HuH-7 (cell line): ENCODE data around the gene SMC4.
"Not testable (repeated sequence)": the region's sequence is repeated elsewhere in the genome, so short reads cannot be mapped to it uniquely, and the experiment has no call there.

Source experiments
- DNase-seq: peaks from one replicate; pipeline ENCODE4 v3.0.0; 2011; ENCODE audit warnings: low spot score

Gene SMC4

GRCh38 chr3:160399125-160400029, at the start of gene SMC4, which contains the start of gene IFT80:
Gene SMC4 (plus strand): TSS chr3:160399650. CDS start chr3:160400827, 1,177 bp downstream.
Gene IFT80 (minus strand): TSS chr3:160399225. CDS start chr3:160384600, 14,625 bp downstream.
- DNase-seq = peak; percentile 66

GRCh38 chr3:160355826-160356225, 43.6 kb upstream of the SMC4 start:
- no peak for DNase-seq

- not testable (repeated sequence) for DNase-seq
These were observed 36.6 kb upstream of the SMC4 start for GRCh38 chr3:160362896-160363295.

GRCh38 chr3:160365869-160366522, 33.5 kb upstream of the SMC4 start:
- no peak for DNase-seq

- DNase-seq = no peak
These were observed 30.6 kb upstream of the SMC4 start for GRCh38 chr3:160368804-160369203.

DNA sequence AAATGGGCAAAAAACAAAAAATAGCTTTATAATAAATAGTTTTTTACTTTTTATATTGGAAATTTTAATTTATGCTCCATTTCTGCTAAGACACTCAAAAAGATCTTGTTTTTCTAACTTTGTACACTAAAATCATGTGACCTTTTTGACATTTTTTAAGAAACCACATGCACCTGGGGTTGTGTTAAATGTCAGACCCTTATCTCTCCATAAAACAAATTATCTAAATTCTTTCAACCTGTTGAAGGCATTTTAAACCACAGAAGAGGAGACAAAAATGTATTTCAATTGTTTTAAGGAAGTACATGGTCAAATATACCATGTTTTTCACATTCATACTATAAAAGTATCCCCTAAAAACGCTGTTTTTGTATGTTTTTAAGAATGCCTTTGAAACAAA, 29.7 kb upstream of the SMC4 start:
- no peak for DNase-seq

DNA sequence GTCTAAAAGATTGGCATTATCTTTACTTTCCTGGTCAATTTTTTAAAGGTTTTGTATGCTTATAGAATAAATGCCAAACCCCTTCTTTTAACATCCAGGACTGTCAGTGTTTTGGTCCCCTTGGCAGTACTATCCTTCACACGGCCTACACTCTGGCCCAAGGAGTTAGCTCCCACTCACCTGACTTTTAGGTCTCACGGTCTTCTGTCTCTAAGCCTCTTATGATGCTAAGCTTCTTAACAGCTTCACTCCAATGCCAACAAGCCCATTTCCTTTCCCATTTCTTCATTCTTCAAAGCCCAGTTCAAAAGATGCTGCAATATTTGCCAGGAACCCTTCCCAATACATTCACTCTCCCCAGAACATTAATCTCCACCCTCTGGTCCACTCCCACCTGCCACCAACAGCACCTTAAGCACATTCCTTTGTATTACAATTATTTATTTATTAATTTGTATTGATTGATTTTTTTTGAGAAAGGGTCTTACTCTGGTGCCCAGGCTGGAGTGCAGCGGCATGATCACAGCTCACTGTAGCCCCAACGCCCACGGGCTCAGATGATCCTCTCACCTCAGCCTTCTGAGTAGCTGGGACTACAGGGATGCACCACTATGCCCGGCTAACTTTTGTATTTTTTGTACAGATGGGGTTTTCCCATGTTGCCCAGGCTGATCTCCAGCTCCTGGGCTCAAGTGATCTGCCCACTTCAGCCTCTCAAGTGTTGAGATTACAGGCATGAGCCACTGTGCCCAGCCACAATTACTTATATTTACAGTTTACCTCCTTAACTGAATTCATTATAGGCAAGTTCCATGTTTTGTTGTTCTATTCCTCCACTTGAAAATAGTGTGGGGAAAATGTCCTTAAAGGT, 28.2 kb upstream of the SMC4 start:
- no peak for DNase-seq

- DNase-seq = no peak
These were observed 26.7 kb upstream of the SMC4 start for GRCh38 chr3:160372780-160373179.

DNA sequence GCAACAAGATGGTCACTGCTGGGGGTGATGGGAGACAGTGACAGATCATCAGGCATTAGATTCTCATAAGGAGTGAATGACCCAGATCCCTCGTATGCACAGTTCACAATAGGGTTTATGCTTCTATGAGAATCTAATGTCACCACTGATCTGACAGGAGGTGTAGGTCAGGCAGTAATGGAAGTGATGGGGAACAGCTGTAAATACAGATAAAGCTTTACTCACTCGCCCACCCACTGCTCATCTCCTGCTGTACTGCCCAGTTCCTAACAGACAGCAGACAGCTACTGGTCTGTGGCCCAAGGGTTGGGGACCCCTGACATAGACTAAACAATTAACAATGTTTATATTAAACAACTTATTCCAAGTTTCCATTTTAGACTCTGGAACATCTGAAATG, 25.8 kb upstream of the SMC4 start:
- DNase-seq = no peak

DNA sequence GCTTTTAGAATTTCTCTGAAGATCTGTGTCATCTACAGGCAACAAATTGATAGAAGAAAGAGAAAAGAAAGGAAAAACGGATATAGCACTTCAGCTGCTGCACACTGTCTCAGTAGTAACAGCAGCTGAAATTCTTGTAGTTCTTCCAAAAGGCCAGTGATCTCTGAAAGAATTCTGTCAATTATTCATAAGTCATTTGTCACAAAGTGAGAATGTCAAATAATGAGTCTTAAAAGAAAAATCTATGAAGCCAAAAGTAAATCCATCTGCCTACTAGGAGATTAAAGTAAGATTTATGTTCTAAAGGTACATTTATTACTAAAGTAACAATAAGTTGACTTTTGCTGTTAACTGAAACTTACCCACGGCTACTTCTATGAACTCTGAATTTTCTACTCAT, 25.0 kb upstream of the SMC4 start:
- DNase-seq = no peak

- DNase-seq = no peak
These were observed 24.5 kb upstream of the SMC4 start for GRCh38 chr3:160374925-160375324.

DNA sequence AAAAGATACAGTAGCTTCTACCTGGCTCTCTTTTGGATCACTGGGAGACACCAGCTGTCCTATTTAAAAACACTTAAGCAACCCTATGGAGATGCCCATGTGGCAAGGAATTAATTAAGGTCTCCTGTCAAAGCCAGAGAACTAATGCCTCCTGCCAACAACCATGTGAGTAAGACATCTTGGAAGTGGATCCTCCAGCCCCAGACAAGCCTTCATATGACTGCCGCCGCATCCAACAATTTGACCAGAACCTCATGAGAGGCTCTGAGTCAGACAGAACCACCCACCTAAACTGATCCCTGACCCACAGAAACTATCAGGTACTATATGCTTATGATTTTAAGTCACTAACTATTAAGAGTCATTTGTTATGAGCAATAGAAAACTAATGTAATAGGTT, 22.8 kb upstream of the SMC4 start:
- no peak for DNase-seq

DNA sequence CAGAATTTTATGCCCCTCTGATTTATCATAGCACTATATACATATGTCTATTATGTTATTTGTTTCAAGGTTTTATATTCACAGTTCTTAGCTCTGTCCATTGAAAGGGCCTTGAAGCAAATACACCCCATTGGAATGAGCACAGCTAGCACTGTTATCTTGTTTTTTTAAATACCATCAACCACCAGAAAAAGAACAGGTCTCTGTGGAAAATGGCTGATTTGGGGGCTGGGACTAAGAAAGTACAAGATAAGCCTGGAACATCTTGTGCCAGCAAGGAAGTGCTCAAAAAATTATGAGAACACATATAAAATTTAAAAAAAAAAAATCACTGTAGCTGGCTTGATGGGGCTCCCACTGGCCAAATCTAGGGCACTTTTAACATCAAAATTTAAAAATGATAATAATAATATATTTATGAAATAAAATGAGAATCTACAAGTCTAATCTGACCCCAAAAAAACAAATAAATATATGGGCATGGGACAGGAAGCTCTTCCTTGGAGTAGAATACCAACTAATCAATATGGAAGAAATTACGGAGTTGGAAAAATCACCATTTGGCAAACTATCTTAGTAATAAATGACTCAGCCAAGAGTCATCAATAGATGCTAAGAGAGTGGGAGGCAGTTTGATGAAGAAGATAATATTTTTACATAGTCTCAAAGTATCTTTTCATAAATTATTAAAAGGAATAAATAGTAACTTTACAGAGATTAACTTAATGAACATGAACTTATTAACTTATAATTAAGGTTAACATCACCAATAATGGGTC, 20.9 kb upstream of the SMC4 start:
- no peak for DNase-seq

DNA sequence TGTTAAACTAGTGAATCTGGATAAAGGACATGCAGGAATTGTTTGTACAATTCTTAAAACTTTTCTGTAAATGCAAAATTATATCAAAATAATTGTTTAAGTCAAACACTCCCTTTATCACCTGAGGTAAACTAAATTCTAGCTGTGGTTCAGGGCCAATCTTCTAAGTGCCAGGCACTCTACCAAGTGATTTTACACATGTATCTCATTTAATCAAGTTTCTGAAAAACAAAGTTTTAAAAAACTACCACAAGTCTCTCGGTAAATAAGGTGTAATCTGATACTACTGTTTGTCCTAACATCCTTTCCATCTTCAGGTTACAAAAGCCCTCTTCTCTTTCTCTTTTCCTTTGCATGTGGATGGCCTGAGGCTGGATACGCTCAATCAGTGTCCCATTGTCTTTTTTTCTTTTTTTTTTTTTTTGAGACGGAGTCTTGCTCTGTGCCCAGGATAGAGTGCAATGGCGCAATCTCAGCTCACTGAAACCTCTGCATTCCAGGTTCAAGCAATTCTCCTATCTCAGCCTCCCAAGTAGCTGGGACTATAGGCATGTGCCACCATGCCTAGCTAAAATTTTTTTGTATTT, 19.7 kb upstream of the SMC4 start:
- no peak for DNase-seq

- no peak for DNase-seq
These were observed 18.0 kb upstream of the SMC4 start for GRCh38 chr3:160381470-160381869.

- no peak for DNase-seq
These were observed 14.7 kb upstream of the SMC4 start for GRCh38 chr3:160384639-160385318.

- no peak for DNase-seq
These were observed 8.8 kb upstream of the SMC4 start for GRCh38 chr3:160390565-160391138.

- DNase-seq = no peak
These were observed 6.7 kb upstream of the SMC4 start for GRCh38 chr3:160392798-160393197.

DNA sequence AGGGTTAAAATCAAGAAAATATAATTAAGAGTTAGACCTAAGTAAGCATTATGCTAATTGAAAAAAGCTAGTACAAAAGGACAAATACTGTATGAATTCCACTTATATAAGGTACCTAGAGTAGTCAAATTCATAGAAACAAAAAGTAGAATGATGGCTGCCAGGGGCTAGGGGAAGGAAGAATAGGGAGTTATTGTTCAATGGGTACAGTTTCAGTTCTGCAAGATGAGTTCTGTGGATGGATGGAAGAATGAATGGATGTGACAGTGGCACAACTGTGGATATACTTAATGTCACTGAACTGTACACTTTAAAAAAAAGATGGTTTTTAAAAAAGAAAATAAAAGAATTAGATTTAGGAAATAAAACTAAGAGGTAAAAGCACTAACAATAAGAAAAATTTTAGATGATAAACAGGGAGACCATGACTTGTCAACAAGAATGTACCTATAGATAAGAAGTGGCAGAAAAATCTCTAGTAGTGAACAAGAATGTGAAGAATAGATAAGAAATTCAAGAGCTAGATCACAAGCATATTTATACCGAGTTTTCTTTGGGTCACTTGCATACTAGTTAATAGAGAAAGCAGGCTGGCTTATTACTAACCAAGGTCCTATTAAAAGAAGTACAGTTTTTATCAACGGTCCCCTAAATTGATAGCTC, 6.0 kb upstream of the SMC4 start:
- DNase-seq = no peak

GRCh38 chr3:160394009-160394392, 5.4 kb upstream of the SMC4 start:
- DNase-seq = no peak
